ENCODE results near the gene SIGLEC10. TPM values are rescaled to one million over a fixed set of nuclear protein-coding genes. Genes with fewer than 3 reads are reported as not detected.
"Not testable (repeated sequence)": the region's sequence is repeated elsewhere in the genome, so short reads cannot be mapped to it uniquely, and the experiment has no call there.

Gene SIGLEC10, protein sequence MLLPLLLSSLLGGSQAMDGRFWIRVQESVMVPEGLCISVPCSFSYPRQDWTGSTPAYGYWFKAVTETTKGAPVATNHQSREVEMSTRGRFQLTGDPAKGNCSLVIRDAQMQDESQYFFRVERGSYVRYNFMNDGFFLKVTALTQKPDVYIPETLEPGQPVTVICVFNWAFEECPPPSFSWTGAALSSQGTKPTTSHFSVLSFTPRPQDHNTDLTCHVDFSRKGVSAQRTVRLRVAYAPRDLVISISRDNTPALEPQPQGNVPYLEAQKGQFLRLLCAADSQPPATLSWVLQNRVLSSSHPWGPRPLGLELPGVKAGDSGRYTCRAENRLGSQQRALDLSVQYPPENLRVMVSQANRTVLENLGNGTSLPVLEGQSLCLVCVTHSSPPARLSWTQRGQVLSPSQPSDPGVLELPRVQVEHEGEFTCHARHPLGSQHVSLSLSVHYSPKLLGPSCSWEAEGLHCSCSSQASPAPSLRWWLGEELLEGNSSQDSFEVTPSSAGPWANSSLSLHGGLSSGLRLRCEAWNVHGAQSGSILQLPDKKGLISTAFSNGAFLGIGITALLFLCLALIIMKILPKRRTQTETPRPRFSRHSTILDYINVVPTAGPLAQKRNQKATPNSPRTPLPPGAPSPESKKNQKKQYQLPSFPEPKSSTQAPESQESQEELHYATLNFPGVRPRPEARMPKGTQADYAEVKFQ
- total RNA-seq (2021) (not detected in 2 replicates), Bru-seq, nascent RNA (not detected), BruChase-seq, experiment 1, labeled RNA remaining after a 2-hour chase (not detected), BruChase-seq, experiment 2, labeled RNA remaining after a 6-hour chase (not detected)
- long read RNA-seq: 0 reads

DNA sequence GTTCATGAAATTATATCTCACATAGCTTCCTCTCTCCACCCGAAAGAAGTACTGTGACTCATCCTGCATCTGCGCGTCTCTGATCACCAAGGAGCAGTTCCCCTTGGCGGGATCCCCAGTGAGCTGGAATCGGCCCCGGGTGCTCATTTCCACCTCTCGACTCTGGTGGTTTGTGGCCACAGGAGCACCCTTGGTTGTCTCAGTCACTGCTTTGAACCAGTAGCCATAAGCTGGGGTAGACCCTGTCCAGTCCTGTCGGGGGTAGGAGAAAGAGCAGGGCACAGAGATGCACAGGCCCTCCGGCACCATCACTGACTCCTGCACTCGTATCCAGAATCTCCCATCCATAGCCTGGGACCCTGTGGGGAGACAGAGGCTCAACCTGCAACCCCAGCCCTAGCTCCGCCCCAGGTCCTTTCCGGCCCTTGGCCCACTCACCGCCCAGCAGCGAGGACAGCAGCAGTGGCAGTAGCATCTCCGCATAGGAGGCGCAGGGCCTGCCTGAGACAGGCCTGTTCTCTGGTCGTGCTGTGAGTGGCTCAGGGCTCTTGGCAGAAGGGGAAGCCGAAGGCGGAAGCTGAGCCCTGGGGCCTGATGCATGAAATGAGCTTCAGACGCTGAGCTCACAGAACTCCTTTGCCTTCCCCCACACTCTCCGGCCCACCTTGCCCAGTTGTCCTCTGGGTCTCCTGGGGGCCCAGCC is at the start of gene SIGLEC10:
Gene SIGLEC10, minus strand, starts transcription at position 536 of the 703 bp plus-strand sequence. Its CDS starts 61 bp downstream, at position 475.
- no peak for TF ChIP-seq EZH2 (IDR thresholded peaks at IDR 0.05; ENCODE audit: low read depth)
- TF ChIP-seq, protein P1, sequence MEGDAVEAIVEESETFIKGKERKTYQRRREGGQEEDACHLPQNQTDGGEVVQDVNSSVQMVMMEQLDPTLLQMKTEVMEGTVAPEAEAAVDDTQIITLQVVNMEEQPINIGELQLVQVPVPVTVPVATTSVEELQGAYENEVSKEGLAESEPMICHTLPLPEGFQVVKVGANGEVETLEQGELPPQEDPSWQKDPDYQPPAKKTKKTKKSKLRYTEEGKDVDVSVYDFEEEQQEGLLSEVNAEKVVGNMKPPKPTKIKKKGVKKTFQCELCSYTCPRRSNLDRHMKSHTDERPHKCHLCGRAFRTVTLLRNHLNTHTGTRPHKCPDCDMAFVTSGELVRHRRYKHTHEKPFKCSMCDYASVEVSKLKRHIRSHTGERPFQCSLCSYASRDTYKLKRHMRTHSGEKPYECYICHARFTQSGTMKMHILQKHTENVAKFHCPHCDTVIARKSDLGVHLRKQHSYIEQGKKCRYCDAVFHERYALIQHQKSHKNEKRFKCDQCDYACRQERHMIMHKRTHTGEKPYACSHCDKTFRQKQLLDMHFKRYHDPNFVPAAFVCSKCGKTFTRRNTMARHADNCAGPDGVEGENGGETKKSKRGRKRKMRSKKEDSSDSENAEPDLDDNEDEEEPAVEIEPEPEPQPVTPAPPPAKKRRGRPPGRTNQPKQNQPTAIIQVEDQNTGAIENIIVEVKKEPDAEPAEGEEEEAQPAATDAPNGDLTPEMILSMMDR (conservative IDR thresholded peaks at IDR 0.05): no peak
- peaks cover 67% of the 10 kb centered on the region for H3K27me3 ChIP-seq (ENCODE audit: insufficient read depth, low read depth)
- no TSS peak for BruUV-seq (replicated peaks)
- no peak within 1 kb of the TSS for H3K4me3 ChIP-seq
- H4K20me1 ChIP-seq (ENCODE audit: insufficient read depth): no peaks in the 10 kb centered on the region; the same call in 1 of the 2 replicates
- H3F3A ChIP-seq (ENCODE audit: insufficient read depth, low read depth): no peaks in the 10 kb centered on the region
- no peak for DNase-seq
- intact Hi-C loops (cut with micrococcal nuclease; ENCODE audit: unreplicated experiment): no loop called here
- H3K27ac ChIP-seq: no peak within 1 kb of the TSS
- H3K36me3 ChIP-seq (ENCODE audit: low read depth): no peaks in the 10 kb centered on the region
- no peaks in the 10 kb centered on the region for H3K4me1 ChIP-seq (replicated peaks; ENCODE audit: insufficient read depth)
- no peak within 1 kb of the TSS for H2AFZ ChIP-seq
- ChIA-PET POLR2A (ENCODE audit: unreplicated experiment) (interaction anchor here (0.6 kb wide), 1 partner anchor 50 kb away, joined by 3 read pairs; no protein-coding TSS in a partner anchor), CTCF (no interaction called here)
- no peaks in the 10 kb centered on the region for H3K9me2 ChIP-seq (ENCODE audit: insufficient read depth)
- no peaks in the 10 kb centered on the region for H3K9me3 ChIP-seq (ENCODE audit: insufficient read depth, low read depth)
- no peaks in the 10 kb centered on the region for H3K79me2 ChIP-seq (ENCODE audit: low read depth)
- H3K4me2 ChIP-seq: no peak within 1 kb of the TSS

DNA sequence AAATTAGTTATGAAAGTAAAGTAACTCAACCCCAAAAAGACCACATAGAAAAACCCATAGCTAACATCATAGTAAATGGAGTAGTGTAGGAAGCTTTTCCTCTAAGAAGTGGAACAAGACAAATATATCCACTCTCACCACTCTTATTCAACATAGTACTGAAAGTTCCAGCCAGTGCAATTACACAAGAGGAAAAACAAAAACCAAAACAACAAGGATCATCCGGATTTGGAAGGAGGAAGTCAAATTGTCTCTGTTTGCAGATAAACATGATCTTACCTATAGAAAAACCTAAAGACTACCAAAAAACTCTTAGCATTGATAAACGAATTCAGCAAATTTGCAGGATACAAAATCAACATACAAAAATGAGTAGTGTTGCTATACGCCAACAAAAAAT is 49.3 kb upstream of the SIGLEC10 start:
- no peak for DNase-seq
- H3K36me3 ChIP-seq (ENCODE audit: low read depth): no peaks in the 10 kb centered on the region
- no peaks in the 10 kb centered on the region for H3K79me2 ChIP-seq (ENCODE audit: low read depth)
- H3K9me3 ChIP-seq (ENCODE audit: insufficient read depth, low read depth): no peaks in the 10 kb centered on the region
- H3K27me3 ChIP-seq (ENCODE audit: insufficient read depth, low read depth): peaks cover 45% of the 10 kb centered on the region
- no peaks in the 10 kb centered on the region for H3F3A ChIP-seq (ENCODE audit: insufficient read depth, low read depth)
- intact Hi-C loops (cut with micrococcal nuclease; ENCODE audit: unreplicated experiment): no loop called here
- POLR2A ChIA-PET (ENCODE audit: unreplicated experiment): no interaction called here
- H2AFZ ChIP-seq: no peak overlapping the region
- no peak for TF ChIP-seq EZH2 (IDR thresholded peaks at IDR 0.05; ENCODE audit: low read depth)
- TF ChIP-seq, protein P1 (conservative IDR thresholded peaks at IDR 0.05): no peak
- H3K4me3 ChIP-seq: no peak overlapping the region
- no TSS peak for BruUV-seq (replicated peaks)
- no peak overlapping the region for H3K27ac ChIP-seq
- no peaks in the 10 kb centered on the region for H3K4me1 ChIP-seq (replicated peaks; ENCODE audit: insufficient read depth)
- H3K9me2 ChIP-seq (ENCODE audit: insufficient read depth): no peaks in the 10 kb centered on the region
- CTCF ChIA-PET: no interaction called here
- H3K4me2 ChIP-seq: no peak overlapping the region
- no peaks in the 10 kb centered on the region for H4K20me1 ChIP-seq (ENCODE audit: insufficient read depth)

DNA sequence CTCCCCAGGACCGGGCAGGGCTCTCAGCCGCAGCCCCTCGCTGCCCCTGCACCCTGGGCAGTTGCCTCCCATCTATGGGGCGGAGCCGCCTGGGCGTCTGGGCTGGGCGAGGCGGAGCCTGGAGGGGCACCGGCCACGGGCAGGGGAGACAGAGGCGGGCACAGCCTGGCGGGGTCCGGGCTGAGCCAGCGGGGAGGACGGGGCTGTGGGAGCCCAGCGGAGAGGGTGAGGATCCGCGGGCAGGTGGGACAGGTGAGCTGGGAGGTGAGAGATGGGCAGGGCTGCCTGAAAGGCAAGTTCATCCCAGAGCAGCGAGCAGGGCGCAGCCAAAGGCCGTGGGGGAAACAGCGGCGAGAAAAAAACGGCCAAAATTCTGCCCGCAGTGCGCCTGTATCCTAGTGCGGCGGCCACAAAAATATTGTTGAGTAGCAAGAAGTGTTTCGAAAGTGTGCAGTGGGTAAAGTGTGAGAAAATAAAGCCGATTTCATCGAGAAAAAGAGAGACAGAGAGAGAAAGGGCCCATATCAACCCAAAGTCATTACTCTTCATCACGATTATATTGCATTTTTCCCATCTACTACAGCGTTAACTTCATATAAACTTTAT is 46.6 kb upstream of the SIGLEC10 start:
- H4K20me1 ChIP-seq (ENCODE audit: insufficient read depth); H3K27ac ChIP-seq; H3K4me1 ChIP-seq (replicated peaks; ENCODE audit: insufficient read depth); H3K79me2 ChIP-seq (ENCODE audit: low read depth); DNase-seq; H3K36me3 ChIP-seq (ENCODE audit: low read depth); H3K9me3 ChIP-seq (ENCODE audit: insufficient read depth, low read depth); H3K9me2 ChIP-seq (ENCODE audit: insufficient read depth); H3K4me2 ChIP-seq; BruUV-seq (replicated peaks); H3F3A ChIP-seq (ENCODE audit: insufficient read depth, low read depth); H3K4me3 ChIP-seq; CTCF ChIA-PET; intact Hi-C loops (cut with micrococcal nuclease; ENCODE audit: unreplicated experiment); H2AFZ ChIP-seq: not testable (repeated sequence)
- POLR2A ChIA-PET (ENCODE audit: unreplicated experiment): interaction anchor here (0.6 kb wide), 1 partner anchor 46 kb away, joined by 5 read pairs; no protein-coding TSS in a partner anchor
- H3K27me3 ChIP-seq (ENCODE audit: insufficient read depth, low read depth): peaks cover 71% of the 10 kb centered on the region
